CD14-positive monocyte (primary cell): Measurements from ENCODE around the gene COL6A6. TPM values are rescaled to one million over a fixed set of nuclear protein-coding genes. Genes with fewer than 3 reads are reported as not detected.

Source experiments
- DNase-seq, 3 donors: peaks; one replicate each; pipeline ENCODE4 v3.0.0-alpha.2; 2011 to 2022
- H2AFZ ChIP-seq: 2 replicates; pipeline ENCODE4 v1.6.0; 2012; ENCODE audit warnings: mild to moderate bottlenecking, low read depth, low read length, inconsistent platforms; ENCODE audit not compliant: insufficient read depth, poor library complexity, severe bottlenecking
- H3K27ac ChIP-seq, 2 donors: 1 replicate in 1 of 2; 2 replicates in 1 of 2; pipeline ENCODE4 v1.5.1; 2012 to 2013; ENCODE audit warnings: low read length in 2 of 2, control low read depth in 1 of 2, inconsistent platforms in 1 of 2, low read depth in 1 of 2, mild to moderate bottlenecking in 1 of 2
- H3K27me3 ChIP-seq, 2 donors: one replicate each; pipeline versions ENCODE4 v1.6.0 to v1.6.1; 2011 to 2013; ENCODE audit warnings: low read length in 2 of 2; ENCODE audit not compliant: control insufficient read depth in 2 of 2, insufficient read depth in 2 of 2
- H3K36me3 ChIP-seq, 2 donors: replicated peaks in 1 of 2; 1 replicate in 1 of 2; 2 replicates in 1 of 2; pipeline versions ENCODE4 v1.5.1 to v1.6.1; 2012 to 2013; ENCODE audit warnings: low read length in 2 of 2, control low read depth in 1 of 2, inconsistent platforms in 1 of 2, mild to moderate bottlenecking in 1 of 2; ENCODE audit not compliant: insufficient read depth in 2 of 2, control insufficient read depth in 1 of 2
- H3K4me1 ChIP-seq, 2 donors: 1 replicate in 1 of 2; 2 replicates in 1 of 2; pipeline versions ENCODE4 v1.5.1 to v1.6.1; 2012 to 2013; ENCODE audit warnings: low read length in 2 of 2, control low read depth in 1 of 2, inconsistent platforms in 1 of 2, mild to moderate bottlenecking in 1 of 2, moderate library complexity in 1 of 2; ENCODE audit not compliant: insufficient read depth in 2 of 2, control insufficient read depth in 1 of 2
- H3K4me2 ChIP-seq: replicated peaks from 2 replicates; pipeline ENCODE3; 2012; ENCODE audit warnings: low read length, moderate library complexity, mild to moderate bottlenecking; ENCODE audit not compliant: poor library complexity, severe bottlenecking; ENCODE audit errors: extremely low read depth
- H3K4me3 ChIP-seq, 3 experiments: fragments of 200-600 bp in 1 of 3; sonication (generic) in 1 of 3; replicated peaks in 1 of 3; 1 replicate in 2 of 3; 2 replicates in 1 of 3; pipeline ENCODE4 v1.5.1; 2011 to 2013; ENCODE audit warnings: low read length in 3 of 3, mild to moderate bottlenecking in 3 of 3, control low read depth in 2 of 3, low read depth in 2 of 3, inconsistent platforms in 1 of 3, moderate library complexity in 1 of 3
- H3K79me2 ChIP-seq: 2 replicates; pipeline ENCODE4 v1.6.0; 2012; ENCODE audit warnings: mild to moderate bottlenecking, control low read depth, inconsistent platforms, low read length, moderate library complexity; ENCODE audit not compliant: insufficient read depth
- H3K9ac ChIP-seq: 2 replicates; pipeline ENCODE4 v1.6.0; 2017; ENCODE audit warnings: low read length, mild to moderate bottlenecking; ENCODE audit not compliant: insufficient read depth, poor library complexity, severe bottlenecking
- H3K9me3 ChIP-seq, 2 donors: replicated peaks in 1 of 2; 1 replicate in 1 of 2; 2 replicates in 1 of 2; pipeline versions ENCODE4 v1.5.1 to v1.6.1; 2012 to 2013; ENCODE audit warnings: low read length in 2 of 2, control low read depth in 1 of 2; ENCODE audit not compliant: control insufficient read depth in 1 of 2, insufficient read depth in 1 of 2
- H4K20me1 ChIP-seq: 2 replicates; pipeline ENCODE4 v1.6.0; 2012; ENCODE audit warnings: mild to moderate bottlenecking, low read length, control low read depth, moderate library complexity; ENCODE audit not compliant: insufficient read depth
- H3K27ac Mint-ChIP-seq, 7 donors: one replicate each; pipeline ENCODE4 v1.8.0; 2020; ENCODE audit warnings: mild to moderate bottlenecking in 7 of 7, mixed read lengths in 7 of 7, moderate library complexity in 6 of 7, inconsistent platforms in 2 of 7
- H3K27me3 Mint-ChIP-seq, 3 donors: one replicate each; pipeline ENCODE4 v1.8.0; 2021 to 2022; ENCODE audit warnings: low read depth in 3 of 3, mild to moderate bottlenecking in 3 of 3, mixed read lengths in 3 of 3, moderate library complexity in 3 of 3, inconsistent platforms in 1 of 3
- H3K36me3 Mint-ChIP-seq, 2 donors: one replicate each; pipeline ENCODE4 v1.8.0; 2020; ENCODE audit warnings: mixed read lengths in 2 of 2, inconsistent platforms in 1 of 2, mild to moderate bottlenecking in 1 of 2
- H3K4me1 Mint-ChIP-seq: one replicate; pipeline ENCODE4 v1.8.0; 2020; ENCODE audit warnings: mild to moderate bottlenecking, mixed read lengths
- H3K4me3 Mint-ChIP-seq, 2 donors: one replicate each; pipeline ENCODE4 v1.8.0; 2020; ENCODE audit warnings: mild to moderate bottlenecking in 2 of 2, mixed read lengths in 2 of 2, moderate library complexity in 1 of 2
- H3K9me3 Mint-ChIP-seq, 7 donors: one replicate each; pipeline ENCODE4 v1.8.0; 2020 to 2022; ENCODE audit warnings: mixed read lengths in 7 of 7, mild to moderate bottlenecking in 6 of 7, moderate library complexity in 6 of 7, inconsistent platforms in 2 of 7
- WGBS: methylation state at CpG from one replicate; pipeline ENCODE4 v1.1.5; 2013; ENCODE audit warnings: missing lambda C conversion rate; ENCODE audit not compliant: insufficient coverage; 5-methylcytosine and 5-hydroxymethylcytosine counted together
- intact Hi-C, 2 donors: fragments of 100-400 bp; cut with micrococcal nuclease; formaldehyde crosslinking; loops; one replicate each; pipeline versions ENCODE4 v1.15.0 to v1.15.1; 2023
- polyA plus RNA-seq, 3 donors: library from polyadenylated mRNA; depleted of rRNA in 1 of 3; unstranded in 2 of 3; stranded (reverse) in 1 of 3; fragments of 300-500 nt in 2 of 3; fragments of >200 nt in 1 of 3; fragmentation: Illumina TruSeq in 2 of 3; gene quantifications; 1 replicate in 2 of 3; 2 replicates in 1 of 3; pipeline ENCODE4 v1.2.3, GENCODE V29; 2012 to 2021
- TF ChIP-seq, protein P1 (sequence below): fragments of 200-600 bp; IDR thresholded peaks from one replicate; pipeline ENCODE4 v1.8.0; 2022; ENCODE audit warnings: antibody characterized with exemption, mild to moderate bottlenecking

The COL6A6 gene
- polyA plus RNA-seq, 3 donors = not detected

DNA sequence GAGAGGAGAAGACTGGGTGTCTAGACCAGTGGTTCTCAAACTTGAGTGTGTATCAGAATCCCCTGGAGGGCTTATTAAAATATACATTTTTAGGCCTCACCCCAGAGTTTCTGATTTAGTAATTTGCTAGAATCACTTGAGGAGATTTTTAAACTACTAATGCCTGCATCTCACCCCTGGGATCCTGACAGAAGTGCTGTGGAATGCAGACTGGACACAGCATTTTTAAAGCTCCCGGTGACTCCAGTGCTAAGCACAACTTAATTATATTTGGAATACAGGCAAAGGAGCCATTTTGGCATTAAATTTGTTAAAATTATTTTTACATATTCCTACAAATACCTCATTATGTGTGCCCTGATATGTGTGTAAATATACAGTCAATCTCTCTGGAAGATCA lies 26.7 kb upstream of the COL6A6 start:
- Histone ChIP-seq H3K27ac (no peak overlapping the region), H3K79me2 (no peaks in the 10 kb centered on the region), H3K4me2 (no peak overlapping the region), H3K27me3 (no peaks in the 10 kb centered on the region), H3K9me3 (no peaks in the 10 kb centered on the region), H3K9ac (no peak overlapping the region), H3K36me3 (no peaks in the 10 kb centered on the region), H4K20me1 (no peaks in the 10 kb centered on the region), H2AFZ (no peak overlapping the region), H3K4me3 (no peak overlapping the region), H3K4me1 (no peaks in the 10 kb centered on the region)
- WGBS = no CpG with 5 or more reads among the region's 1 CpG
- Mint-ChIP-seq H3K9me3 (peaks cover 0 to 6% (median 0%) of the 10 kb centered on the region in 7 donors), H3K36me3 (no peaks in the 10 kb centered on the region), H3K4me1 (no peaks in the 10 kb centered on the region), H3K27me3 (peaks cover 1 to 5% (median 3%) of the 10 kb centered on the region in 3 donors), H3K4me3 (no peak overlapping the region), H3K27ac (peak overlapping the region in 1 of 7 donors; percentile 47)
- DNase-seq = no peak
- TF ChIP-seq, protein P1, sequence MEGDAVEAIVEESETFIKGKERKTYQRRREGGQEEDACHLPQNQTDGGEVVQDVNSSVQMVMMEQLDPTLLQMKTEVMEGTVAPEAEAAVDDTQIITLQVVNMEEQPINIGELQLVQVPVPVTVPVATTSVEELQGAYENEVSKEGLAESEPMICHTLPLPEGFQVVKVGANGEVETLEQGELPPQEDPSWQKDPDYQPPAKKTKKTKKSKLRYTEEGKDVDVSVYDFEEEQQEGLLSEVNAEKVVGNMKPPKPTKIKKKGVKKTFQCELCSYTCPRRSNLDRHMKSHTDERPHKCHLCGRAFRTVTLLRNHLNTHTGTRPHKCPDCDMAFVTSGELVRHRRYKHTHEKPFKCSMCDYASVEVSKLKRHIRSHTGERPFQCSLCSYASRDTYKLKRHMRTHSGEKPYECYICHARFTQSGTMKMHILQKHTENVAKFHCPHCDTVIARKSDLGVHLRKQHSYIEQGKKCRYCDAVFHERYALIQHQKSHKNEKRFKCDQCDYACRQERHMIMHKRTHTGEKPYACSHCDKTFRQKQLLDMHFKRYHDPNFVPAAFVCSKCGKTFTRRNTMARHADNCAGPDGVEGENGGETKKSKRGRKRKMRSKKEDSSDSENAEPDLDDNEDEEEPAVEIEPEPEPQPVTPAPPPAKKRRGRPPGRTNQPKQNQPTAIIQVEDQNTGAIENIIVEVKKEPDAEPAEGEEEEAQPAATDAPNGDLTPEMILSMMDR = no peak
- intact Hi-C loops = no loop called here

DNA sequence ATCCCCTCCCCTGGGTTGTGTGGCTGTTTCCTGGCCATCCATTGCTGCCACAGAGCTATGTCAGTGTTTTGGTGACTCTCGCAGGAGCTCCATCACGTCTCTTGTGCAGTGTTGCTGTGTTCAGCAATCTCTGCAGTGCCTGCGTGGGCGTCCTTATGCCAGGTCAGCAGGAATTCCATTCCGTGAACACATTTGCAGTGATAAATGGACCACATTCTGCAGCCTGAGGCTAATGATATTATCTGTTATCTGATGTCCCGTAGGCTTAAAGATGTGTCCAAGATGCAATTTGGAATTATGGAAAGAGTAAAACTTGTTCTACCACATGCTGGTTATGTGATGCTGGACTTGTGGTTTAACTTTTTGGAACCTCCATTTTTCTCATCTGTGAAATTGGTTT lies 25.5 kb upstream of the COL6A6 start:
- H3K27ac Mint-ChIP-seq = no peak overlapping the region
- Histone ChIP-seq H3K79me2 (no peaks in the 10 kb centered on the region), H3K36me3 (no peaks in the 10 kb centered on the region), H4K20me1 (no peaks in the 10 kb centered on the region), H3K4me3 (no peak overlapping the region), H3K27ac (no peak overlapping the region), H3K9me3 (no peaks in the 10 kb centered on the region), H3K4me2 (no peak overlapping the region), H3K27me3 (no peaks in the 10 kb centered on the region), H3K4me1 (no peaks in the 10 kb centered on the region), H3K9ac (no peak overlapping the region), H2AFZ (no peak overlapping the region)
- peaks cover 0 to 6% (median 0%) of the 10 kb centered on the region in 7 donors for H3K9me3 Mint-ChIP-seq
- no peak for DNase-seq
- H3K4me1 Mint-ChIP-seq = no peaks in the 10 kb centered on the region
- H3K4me3 Mint-ChIP-seq = no peak overlapping the region
- intact Hi-C loops = no loop called here
- TF ChIP-seq, protein P1 = no peak
- peaks cover 5 to 6% (median 5%) of the 10 kb centered on the region in 3 donors for H3K27me3 Mint-ChIP-seq
- WGBS = 94% methylated on average over 6 of the region's 6 CpGs
- no peaks in the 10 kb centered on the region for H3K36me3 Mint-ChIP-seq
